DMS53 (cell line): Measurements from ENCODE around the gene CLPTM1L.
A peak's percentile ranks its signal among the peaks of the same experiment; 100 is the strongest.

Experiments
- DNase-seq: peaks from one replicate; lab custom pipeline; 2025; lab: John Stamatoyannopoulos, UW

Gene CLPTM1L

GRCh38 chr5:1344975-1345838, at the start of gene CLPTM1L:
TSS of gene CLPTM1L (minus strand) at chr5:1345099. CDS start at chr5:1344841, 258 bp downstream.
- DNase-seq: peak; percentile 97

- DNase-seq: no peak
Observed at GRCh38 chr5:1393571-1394501, 48.9 kb upstream of the CLPTM1L start.

- no peak for DNase-seq
Observed at GRCh38 chr5:1392801-1393565, 48.1 kb upstream of the CLPTM1L start.

GRCh38 chr5:1392261-1392660, 47.4 kb upstream of the CLPTM1L start:
- no peak for DNase-seq

GRCh38 chr5:1391691-1392090, 46.8 kb upstream of the CLPTM1L start:
- no peak for DNase-seq

- DNase-seq: no peak
Observed at GRCh38 chr5:1390861-1391600, 46.1 kb upstream of the CLPTM1L start.

- no peak for DNase-seq
Observed at GRCh38 chr5:1390333-1390732, 45.4 kb upstream of the CLPTM1L start.

GRCh38 chr5:1388383-1388967, 43.6 kb upstream of the CLPTM1L start:
- no peak for DNase-seq

GRCh38 chr5:1387876-1388275, 43.0 kb upstream of the CLPTM1L start:
- no peak for DNase-seq

GRCh38 chr5:1387059-1387755, 42.3 kb upstream of the CLPTM1L start:
- DNase-seq: peak; percentile 87

- peak; percentile 99 for DNase-seq
Observed at GRCh38 chr5:1386274-1386717, 41.4 kb upstream of the CLPTM1L start.

GRCh38 chr5:1385395-1386273, 40.7 kb upstream of the CLPTM1L start:
- DNase-seq: peak; percentile 99

- DNase-seq: peak; percentile 68
Observed at GRCh38 chr5:1384521-1384920, 39.6 kb upstream of the CLPTM1L start.

- DNase-seq: peak; percentile 99
Observed at GRCh38 chr5:1383886-1384401, 39.0 kb upstream of the CLPTM1L start.

- DNase-seq: peak; percentile 91
Observed at GRCh38 chr5:1383344-1383743, 38.4 kb upstream of the CLPTM1L start.

GRCh38 chr5:1382248-1382700, 37.4 kb upstream of the CLPTM1L start:
- no peak for DNase-seq

GRCh38 chr5:1381370-1382247, 36.7 kb upstream of the CLPTM1L start:
- DNase-seq: no peak

GRCh38 chr5:1380910-1381309, 36.0 kb upstream of the CLPTM1L start:
- DNase-seq: peak; percentile 84
